NCI-H2171 (cell line): ENCODE results near the gene FRRS1.

ENCODE experiments used
- DNase-seq: peaks from one replicate; lab custom pipeline; 2025; lab: John Stamatoyannopoulos, UW

FRRS1 gene

DNA sequence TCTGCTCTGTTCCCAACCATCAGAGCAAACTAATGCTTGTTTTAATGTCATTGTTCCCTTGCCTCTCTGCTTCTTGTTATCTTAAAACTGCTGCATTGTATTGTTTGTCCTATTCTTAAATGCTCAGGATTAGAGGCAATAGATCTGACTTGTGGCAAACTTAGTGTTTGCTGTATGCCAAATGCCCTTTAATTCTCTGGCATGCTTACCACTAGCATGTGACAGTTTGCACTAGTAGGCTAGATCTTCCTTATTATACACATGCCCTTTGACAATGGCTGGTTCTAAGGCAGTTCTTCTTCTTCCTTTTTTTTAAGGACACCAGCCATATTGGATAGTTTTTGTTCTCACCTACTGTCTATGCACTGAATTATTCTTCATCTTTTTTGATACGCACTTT is 90.4 kb downstream of the FRRS1 start:
- DNase-seq: no peak

DNA sequence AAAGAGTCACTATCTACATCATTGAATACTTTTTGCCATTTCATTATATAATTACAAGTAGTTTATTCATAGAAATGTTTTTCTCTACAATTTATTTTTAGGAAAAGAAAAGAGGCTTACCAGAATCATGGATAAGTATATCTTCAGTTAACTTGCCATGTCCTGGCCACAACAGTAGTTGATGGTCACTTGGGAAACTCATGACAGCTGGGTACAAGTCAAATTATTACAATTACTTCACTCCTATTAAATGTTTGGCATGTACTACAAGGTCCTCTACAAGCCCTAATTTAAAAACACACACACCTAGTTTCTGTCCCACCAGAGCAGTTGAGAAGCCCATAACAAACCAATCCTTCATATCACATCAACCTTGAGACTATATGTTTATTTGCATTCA is 91.1 kb downstream of the FRRS1 start:
- DNase-seq: no peak

DNA sequence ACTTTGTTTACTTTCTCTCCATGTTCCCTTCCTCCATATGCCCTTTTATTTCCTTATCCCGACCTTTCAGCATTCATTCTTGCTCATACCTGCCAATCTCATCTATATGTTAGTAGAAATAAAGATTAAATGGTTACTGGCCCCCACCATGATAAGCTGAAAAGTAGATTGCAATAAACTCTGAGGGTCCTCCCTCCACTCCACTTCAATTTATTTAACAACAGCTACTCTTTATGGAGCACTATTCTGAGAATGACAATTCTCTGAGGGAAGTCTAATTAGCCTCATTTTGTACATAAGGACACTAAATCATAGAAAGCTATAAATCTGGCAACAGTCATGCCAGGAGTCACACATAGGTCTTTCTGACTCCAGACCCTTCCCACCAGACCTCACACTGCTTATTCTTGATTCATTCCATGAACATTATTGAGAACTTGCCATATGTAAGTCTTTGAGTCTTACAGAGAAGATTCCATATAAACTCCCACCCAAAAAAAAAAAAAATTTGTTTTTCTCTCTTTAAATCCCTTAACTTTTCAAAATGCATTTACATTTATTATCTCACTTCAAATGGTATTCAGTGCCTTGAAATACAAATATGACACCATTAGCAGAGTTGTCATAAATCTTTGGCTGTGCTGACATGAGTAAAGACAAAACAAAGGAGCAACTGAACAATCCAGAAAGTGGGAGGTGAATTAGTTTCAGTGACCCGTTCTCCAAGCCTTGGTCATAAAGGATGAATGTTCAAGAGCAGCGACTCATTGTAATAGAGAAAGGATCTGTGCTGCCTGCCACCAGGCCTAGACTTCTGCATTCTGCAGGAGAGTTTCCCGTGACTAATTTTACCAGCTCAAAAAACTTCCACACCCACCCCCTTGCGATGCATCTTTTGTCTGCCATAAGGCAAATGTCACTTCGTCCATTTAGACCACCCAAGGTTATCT is 92.0 kb downstream of the FRRS1 start:
- no peak for DNase-seq

DNA sequence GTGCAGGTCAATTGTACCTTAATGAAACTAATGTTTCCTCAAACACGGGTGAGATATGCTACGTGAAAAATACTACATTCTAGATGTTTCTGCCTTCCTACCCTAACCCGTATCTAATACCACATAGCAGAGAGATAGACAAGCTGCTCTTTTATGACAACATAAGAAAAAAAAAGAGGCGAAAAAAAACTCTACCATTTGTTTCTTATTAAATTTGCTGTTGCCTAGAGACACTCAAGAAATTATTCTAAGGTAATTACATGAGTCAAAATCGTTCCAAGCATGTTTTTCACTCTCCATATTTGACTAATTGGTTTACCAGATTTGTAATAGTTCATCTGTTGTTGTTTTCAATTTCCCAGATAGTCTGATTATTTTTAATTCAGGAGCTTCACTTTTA is 93.1 kb downstream of the FRRS1 start:
- no peak for DNase-seq

DNA sequence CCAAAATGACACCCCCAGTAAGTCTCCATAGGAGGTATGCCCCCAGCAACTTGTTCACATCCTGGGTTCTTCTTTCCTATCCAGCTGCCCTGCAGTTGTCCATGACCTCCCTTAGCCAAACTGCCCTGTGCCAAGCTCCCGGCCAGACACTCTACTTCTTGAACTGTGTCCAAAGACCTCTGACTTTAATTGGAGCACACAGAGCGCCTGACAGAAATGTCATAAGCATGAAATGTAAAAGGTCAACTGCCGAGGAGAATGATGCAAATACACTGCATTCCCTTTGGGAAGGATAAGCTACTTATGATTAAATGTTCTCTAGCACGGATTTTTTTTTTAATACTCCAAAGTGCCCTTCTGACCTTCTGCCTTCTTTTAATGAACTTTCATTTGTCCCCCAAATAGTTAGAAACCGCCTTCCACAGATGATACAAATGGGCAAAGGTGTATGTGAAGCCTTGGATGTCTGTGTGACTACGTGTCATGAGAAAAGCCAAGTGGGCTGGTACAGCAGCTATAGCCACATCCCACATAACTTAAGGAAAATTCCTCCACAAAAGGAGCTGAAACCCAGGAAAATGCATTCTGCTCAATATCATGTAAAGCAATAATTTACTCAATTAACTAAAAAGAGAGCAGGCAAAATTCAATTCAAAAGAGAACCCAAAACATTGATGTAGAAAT is 93.8 kb downstream of the FRRS1 start:
- no peak for DNase-seq

DNA sequence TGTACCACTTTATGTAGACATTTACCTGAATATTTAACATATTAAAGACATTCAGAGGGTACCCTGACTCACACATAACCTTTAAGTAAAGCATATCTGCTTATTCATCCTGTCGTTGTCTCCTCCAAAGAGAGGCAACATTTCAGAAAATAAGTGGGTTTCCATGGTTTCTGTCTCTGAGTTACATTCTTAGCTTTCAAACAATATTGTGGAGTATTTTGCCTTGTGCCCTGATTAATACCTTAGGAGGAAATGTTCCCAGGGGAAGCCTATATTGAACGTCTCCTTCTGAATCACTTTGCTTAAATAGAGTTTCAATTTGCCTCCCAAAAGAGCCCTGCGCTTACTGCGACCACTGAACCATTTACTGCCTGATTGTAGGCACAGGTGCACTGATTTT is 94.4 kb downstream of the FRRS1 start:
- DNase-seq: no peak

DNA sequence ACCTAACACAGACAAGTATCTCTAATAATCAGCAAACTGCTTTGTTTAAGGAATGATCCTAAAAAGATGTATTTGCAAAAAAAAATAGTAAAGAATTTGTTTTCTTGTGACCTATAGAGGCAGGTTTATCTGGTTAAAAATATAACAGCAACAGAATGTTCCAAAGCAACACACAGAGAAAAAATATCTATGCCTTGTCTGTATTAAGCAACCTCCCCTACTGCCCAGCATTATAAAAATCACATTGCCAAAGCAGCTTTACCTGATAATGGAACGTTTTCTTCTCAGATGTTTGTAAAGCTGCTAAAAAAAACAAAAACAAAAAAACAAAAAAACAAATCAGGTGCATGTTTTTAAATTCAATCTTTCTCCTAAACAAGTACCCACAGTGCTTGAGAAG is 95.9 kb downstream of the FRRS1 start:
- no peak for DNase-seq

DNA sequence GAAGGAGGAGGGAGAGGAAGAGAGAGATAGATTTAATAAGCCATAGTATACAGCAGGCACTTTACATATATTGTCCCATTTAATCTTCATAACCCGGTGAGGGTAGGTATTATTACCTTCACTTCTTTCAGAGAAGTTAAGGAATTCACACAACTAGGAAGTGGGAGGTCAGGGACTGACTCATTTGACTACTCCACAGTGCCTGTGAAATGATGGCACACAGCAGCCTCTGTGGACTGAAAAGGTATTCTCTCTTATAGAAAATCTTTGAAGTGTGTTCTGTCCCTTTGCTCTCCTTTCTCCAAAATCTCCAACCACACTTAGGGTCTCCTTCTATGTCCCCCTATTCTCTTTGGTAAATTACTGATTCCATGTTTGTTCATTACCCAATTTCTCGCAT is 96.6 kb downstream of the FRRS1 start:
- no peak for DNase-seq

DNA sequence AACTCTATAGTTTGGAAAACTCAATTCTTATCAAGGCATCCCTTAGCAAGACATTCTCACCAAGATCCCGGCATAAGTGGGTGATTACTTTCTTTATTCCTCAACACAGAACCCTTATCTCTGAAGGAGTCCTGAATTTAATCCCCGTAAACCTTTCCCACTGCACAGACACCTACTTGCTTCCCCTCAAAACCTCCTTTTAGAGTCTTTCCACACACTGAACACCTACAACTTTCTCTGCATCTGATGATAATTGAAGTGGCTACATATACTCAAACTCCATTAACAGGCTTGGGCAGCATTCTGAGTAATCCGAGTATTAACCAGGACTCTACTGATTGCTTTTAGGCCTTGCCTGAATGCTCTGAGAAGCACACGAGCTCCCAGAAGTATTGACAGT is 97.1 kb downstream of the FRRS1 start:
- no peak for DNase-seq

DNA sequence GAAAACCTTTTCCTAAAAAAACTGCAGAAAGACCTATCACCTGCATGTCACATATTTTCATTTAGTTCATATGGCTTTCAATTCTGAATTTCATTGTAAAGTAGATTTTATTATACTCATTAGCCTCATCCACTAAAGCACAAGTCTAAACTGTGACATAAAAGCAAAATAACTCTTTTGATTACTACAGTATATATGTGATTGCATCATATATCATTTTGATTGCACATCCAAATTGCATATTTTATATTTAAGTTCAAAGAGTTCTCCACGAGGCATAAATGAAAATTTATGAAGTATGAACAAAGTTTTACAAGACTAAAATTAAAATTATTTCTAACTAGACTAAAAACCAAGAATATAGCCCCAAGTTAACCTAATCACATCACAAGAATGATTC is 101.2 kb downstream of the FRRS1 start:
- no peak for DNase-seq

DNA sequence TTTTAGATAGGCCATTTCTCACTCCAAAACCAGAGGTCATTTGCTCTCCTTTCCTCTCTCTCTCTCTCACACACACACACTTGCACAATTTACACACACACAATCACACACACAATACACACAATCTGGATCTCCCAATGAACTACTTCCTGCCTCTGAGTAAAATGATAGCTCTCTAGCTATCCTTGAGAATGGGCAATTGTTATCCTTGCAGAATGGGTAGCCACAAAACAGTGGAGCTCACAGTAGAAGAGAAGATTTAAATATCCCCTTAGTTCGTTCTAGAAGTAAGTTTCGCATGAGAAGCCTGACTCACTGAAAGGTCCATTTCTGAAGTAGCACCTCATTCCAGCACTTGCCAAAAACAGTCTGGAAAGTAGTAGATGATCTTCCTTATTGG is 102.9 kb downstream of the FRRS1 start:
- no peak for DNase-seq

DNA sequence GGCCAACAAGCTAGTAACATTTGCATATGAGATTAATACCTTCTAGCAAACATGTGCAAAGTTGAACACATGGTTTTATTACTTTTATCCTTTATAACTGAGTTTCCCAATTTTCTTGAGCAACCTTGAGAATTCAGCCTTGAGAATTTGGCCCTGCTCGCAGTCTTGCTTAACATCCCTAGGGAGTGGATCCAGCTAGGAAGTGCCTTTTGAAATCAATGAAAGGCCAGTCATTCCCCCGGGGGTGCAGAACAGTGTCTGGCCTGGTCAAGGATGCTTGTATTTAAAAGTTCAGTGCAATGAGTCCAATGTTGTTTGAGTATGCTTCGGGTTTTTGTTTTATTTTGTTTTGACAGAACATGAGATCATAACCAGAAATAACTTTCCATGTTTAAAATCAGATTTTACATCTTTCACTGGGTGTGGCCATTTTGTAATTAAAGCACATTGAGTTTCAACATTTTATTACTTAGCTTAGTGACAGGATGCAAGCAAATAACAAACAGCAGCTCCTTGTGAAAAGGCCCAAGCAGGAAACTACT is 103.8 kb downstream of the FRRS1 start:
- no peak for DNase-seq

DNA sequence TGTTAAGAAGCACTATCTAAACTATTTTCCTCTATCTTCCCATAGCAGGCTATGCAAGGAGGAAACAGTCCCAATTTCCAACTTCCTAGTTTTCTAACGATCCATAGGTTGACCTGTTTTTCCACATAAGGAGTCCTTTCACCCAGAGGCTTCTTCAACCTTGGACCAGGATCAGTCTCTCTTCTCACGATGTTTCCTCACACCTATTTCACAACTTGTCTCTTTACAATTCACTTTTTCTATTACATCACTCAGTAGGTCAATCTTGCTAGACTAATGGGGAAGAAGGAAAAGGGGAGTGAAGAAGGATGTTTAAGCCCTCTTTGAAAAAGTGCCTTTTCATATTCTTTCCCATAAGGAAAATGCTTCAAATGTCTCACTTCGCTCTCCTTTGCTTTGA is 104.7 kb downstream of the FRRS1 start:
- no peak for DNase-seq

DNA sequence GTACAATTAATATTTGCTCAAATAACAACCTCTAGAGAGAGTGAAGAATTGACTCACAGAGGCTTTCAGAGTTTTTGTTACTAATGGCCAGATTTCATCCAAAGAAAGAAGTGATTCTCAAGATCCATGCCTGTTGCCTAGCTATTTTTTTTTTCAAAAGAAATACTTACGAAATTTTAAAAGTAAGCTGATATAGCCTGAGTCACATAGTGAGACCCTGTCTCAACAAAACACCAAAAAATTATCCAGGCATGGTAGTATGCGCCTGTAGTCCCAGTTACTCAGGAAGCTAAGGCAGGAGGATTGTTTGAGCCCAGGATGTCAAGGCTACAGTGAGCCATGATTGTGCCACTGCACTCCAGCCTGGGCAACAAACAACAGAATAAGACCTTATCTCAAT is 105.9 kb downstream of the FRRS1 start:
- no peak for DNase-seq

DNA sequence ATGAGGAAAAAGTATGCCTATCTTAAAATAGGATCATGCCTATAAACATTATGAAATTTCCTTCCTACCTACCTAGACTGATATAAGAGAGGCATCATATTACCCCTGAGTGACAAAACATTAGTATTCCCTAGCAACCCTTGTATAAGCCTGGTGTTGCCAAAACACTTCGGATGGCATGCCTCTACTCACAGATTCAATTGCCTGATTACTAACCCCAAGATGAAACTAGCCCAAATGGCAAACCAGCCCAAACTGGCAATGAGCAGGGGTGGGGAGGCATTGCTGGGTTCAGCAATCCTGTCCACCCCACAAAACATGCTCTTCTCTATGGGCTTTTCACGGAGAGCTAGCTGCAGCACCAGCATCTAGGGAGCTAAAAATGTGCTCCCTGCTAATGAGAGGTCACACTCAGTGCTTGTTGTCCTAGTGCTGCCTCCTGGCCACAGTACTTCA is 106.7 kb downstream of the FRRS1 start:
- DNase-seq: peak; percentile 43
